ENCODE results near the gene SERAC1. TPM values are rescaled to one million over a fixed set of nuclear protein-coding genes. Genes with fewer than 3 reads are reported as not detected.

The SERAC1 gene
- total and polyA plus RNA-seq, 2 donors (not counting 3 experiments of a cell fraction or from before 2014, with no cell fraction given): 4.9 to 5.7 TPM

GRCh38 chr6:158191761-158192160, 23.7 kb upstream of the SERAC1 start:
- FAIRE-seq: no peak
- no peak overlapping the region for H3K27ac ChIP-seq (ENCODE audit: insufficient read depth, low read depth, low read length)
- POLR2A ChIA-PET: no interaction called here
- no peaks in the 10 kb centered on the region for H3K4me1 ChIP-seq (ENCODE audit: control insufficient read depth, extremely low read depth, insufficient read depth, low read length)
- no peaks in the 10 kb centered on the region for H3K27me3 ChIP-seq (ENCODE audit: control insufficient read depth in 2 of 2, insufficient read depth in 2 of 2, low read length in 2 of 2)
- no peak overlapping the region for H2AFZ ChIP-seq (ENCODE audit: low read depth, low read length)
- BruUV-seq (replicated peaks): no TSS peak
- intact Hi-C loops (cut with micrococcal nuclease): loop anchor here (2.0 kb wide), 1 partner anchor 17 kb away; no protein-coding TSS in a partner anchor
- no peaks in the 10 kb centered on the region for H3K9me1 ChIP-seq (replicated peaks; ENCODE audit: control insufficient read depth, extremely low read depth, insufficient read depth, low read length)
- TF ChIP-seq MYC (IDR thresholded peaks at IDR 0.05; ENCODE audit: low read depth, low read length) (no peak), EZH2 (IDR thresholded peaks at IDR 0.05; ENCODE audit: borderline replicate concordance, low read depth, low read length, severe bottlenecking) (no peak), JUN (IDR thresholded peaks at IDR 0.05; ENCODE audit: borderline replicate concordance, insufficient read depth, insufficient read length, low read depth) (no peak), MAX (IDR thresholded peaks at IDR 0.05; ENCODE audit: insufficient read depth, insufficient read length) (no peak), FOS (IDR thresholded peaks at IDR 0.05; ENCODE audit: borderline replicate concordance, insufficient read depth, low read length) (no peak)
- no peaks in the 10 kb centered on the region for H4K20me1 ChIP-seq (replicated peaks; ENCODE audit: control insufficient read depth, extremely low read depth, insufficient read depth, low read length)
- dilution Hi-C loops (cut with MboI; ENCODE audit: extremely low pct_ligation_motif_present, low sequenced_read_pairs): no loop called here
- no peak overlapping the region for H3K9ac ChIP-seq (replicated peaks; ENCODE audit: extremely low read depth, insufficient read depth, low read length)
- no peak for DNase-seq (ENCODE audit: low read depth, low spot score)
- no peaks in the 10 kb centered on the region for H3K79me2 ChIP-seq (ENCODE audit: control insufficient read depth, insufficient read depth, low read length)
- CTCF ChIA-PET: interaction anchor here (0.7 kb wide), 1 partner anchor 413 kb away, joined by 3 read pairs; no protein-coding TSS in a partner anchor
- no peak overlapping the region for H3K4me2 ChIP-seq (ENCODE audit: insufficient read depth, low read length)
- H3K9me3 ChIP-seq (replicated peaks; ENCODE audit: control insufficient read depth, insufficient read depth, low read length): no peaks in the 10 kb centered on the region
- H3K4me3 ChIP-seq (replicated peaks in 1 of 3; ENCODE audit: insufficient read depth in 1 of 3, low read depth in 1 of 3, low read length in 3 of 3): no peak overlapping the region
- no peaks in the 10 kb centered on the region for H3K36me3 ChIP-seq (ENCODE audit: control insufficient read depth in 2 of 2, extremely low read depth in 1 of 2, insufficient read depth in 2 of 2, low read length in 2 of 2)

- POLR2A ChIA-PET: no interaction called here
Observed at GRCh38 chr6:158191032-158191431, 23.0 kb upstream of the SERAC1 start.

More at GRCh38 chr6:158191032-158191431, 23.0 kb upstream of the SERAC1 start:
- H3K9ac ChIP-seq (replicated peaks; ENCODE audit: extremely low read depth, insufficient read depth, low read length): no peak overlapping the region
- no peak overlapping the region for H3K4me2 ChIP-seq (ENCODE audit: insufficient read depth, low read length)
- no peaks in the 10 kb centered on the region for H3K9me3 ChIP-seq (replicated peaks; ENCODE audit: control insufficient read depth, insufficient read depth, low read length)
- no TSS peak for BruUV-seq (replicated peaks)
- no peaks in the 10 kb centered on the region for H4K20me1 ChIP-seq (replicated peaks; ENCODE audit: control insufficient read depth, extremely low read depth, insufficient read depth, low read length)
- FAIRE-seq (no peak), DNase-seq (ENCODE audit: low read depth, low spot score) (no peak)
- dilution Hi-C loops (cut with MboI; ENCODE audit: extremely low pct_ligation_motif_present, low sequenced_read_pairs): no loop called here
- H3K27ac ChIP-seq (ENCODE audit: insufficient read depth, low read depth, low read length): no peak overlapping the region
- no peaks in the 10 kb centered on the region for H3K27me3 ChIP-seq (ENCODE audit: control insufficient read depth in 2 of 2, insufficient read depth in 2 of 2, low read length in 2 of 2)
- intact Hi-C loops (cut with micrococcal nuclease): no loop called here
- TF ChIP-seq FOS (IDR thresholded peaks at IDR 0.05; ENCODE audit: borderline replicate concordance, insufficient read depth, low read length) (no peak), GATA2 (IDR thresholded peaks at IDR 0.05; ENCODE audit: insufficient read depth, insufficient read length, low read depth, low read length) (no peak), MAX (IDR thresholded peaks at IDR 0.05; ENCODE audit: insufficient read depth, insufficient read length) (no peak), JUN (IDR thresholded peaks at IDR 0.05; ENCODE audit: borderline replicate concordance, insufficient read depth, insufficient read length, low read depth) (no peak), POLR2A (IDR thresholded peaks at IDR 0.05; ENCODE audit: low read depth, low read length) (no peak), MYC (IDR thresholded peaks at IDR 0.05; ENCODE audit: low read depth, low read length) (no peak), EZH2 (IDR thresholded peaks at IDR 0.05; ENCODE audit: borderline replicate concordance, low read depth, low read length, severe bottlenecking) (no peak), POLR2AphosphoS5 (IDR thresholded peaks at IDR 0.05; ENCODE audit: insufficient read depth, low read depth, low read length) (no peak), CTCF (IDR thresholded peaks at IDR 0.05; ENCODE audit: extremely low read depth in 1 of 2, insufficient read depth in 1 of 2, low read depth in 1 of 2, low read length in 2 of 2) (no peak)
- H3K4me1 ChIP-seq (ENCODE audit: control insufficient read depth, extremely low read depth, insufficient read depth, low read length): no peaks in the 10 kb centered on the region
- H3K9me1 ChIP-seq (replicated peaks; ENCODE audit: control insufficient read depth, extremely low read depth, insufficient read depth, low read length): no peaks in the 10 kb centered on the region
- CTCF ChIA-PET: interaction anchor here (0.7 kb wide), 1 partner anchor 414 kb away, joined by 3 read pairs; no protein-coding TSS in a partner anchor
- no peaks in the 10 kb centered on the region for H3K36me3 ChIP-seq (ENCODE audit: control insufficient read depth in 2 of 2, extremely low read depth in 1 of 2, insufficient read depth in 2 of 2, low read length in 2 of 2)
- H3K4me3 ChIP-seq (replicated peaks in 1 of 3; ENCODE audit: insufficient read depth in 1 of 3, low read depth in 1 of 3, low read length in 3 of 3): no peak overlapping the region
- H3K79me2 ChIP-seq (ENCODE audit: control insufficient read depth, insufficient read depth, low read length): no peaks in the 10 kb centered on the region
- no peak overlapping the region for H2AFZ ChIP-seq (ENCODE audit: low read depth, low read length)

Measured in endothelial cell of umbilical vein (primary cell).